Spinal cord (tissue), 10 donors: ENCODE measurements around the gene POC1B. TPM values are rescaled to one million over a fixed set of nuclear protein-coding genes. Genes with fewer than 3 reads are reported as not detected.

Source experiments
- DNase-seq, 6 donors: peaks; one replicate each; pipeline versions ENCODE4 v3.0.0 to v3.0.0-alpha.2; 2013 to 2015; ENCODE audit warnings: low spot score in 6 of 6, low read depth in 4 of 6
- H3K27ac ChIP-seq: one replicate; pipeline ENCODE4 v1.5.1; 2013; ENCODE audit warnings: low read depth, low read length, control low read depth
- H3K27me3 ChIP-seq: one replicate; pipeline ENCODE4 v1.6.1; 2013; ENCODE audit warnings: low read length; ENCODE audit not compliant: control insufficient read depth, insufficient read depth
- H3K36me3 ChIP-seq: one replicate; pipeline ENCODE4 v1.6.1; 2013; ENCODE audit warnings: low read length; ENCODE audit not compliant: control insufficient read depth, insufficient read depth
- H3K4me1 ChIP-seq: one replicate; pipeline ENCODE4 v1.6.1; 2013; ENCODE audit warnings: low read length; ENCODE audit not compliant: control insufficient read depth, insufficient read depth
- H3K4me3 ChIP-seq: one replicate; pipeline ENCODE4 v1.5.1; 2013; ENCODE audit warnings: low read depth, low read length, control low read depth
- H3K9me3 ChIP-seq: one replicate; pipeline ENCODE4 v1.6.1; 2013; ENCODE audit warnings: low read length; ENCODE audit not compliant: control insufficient read depth, insufficient read depth
- WGBS: methylation state at CpG from one replicate; pipeline ENCODE4 v1.1.5; 2013; ENCODE audit warnings: missing lambda C conversion rate; ENCODE audit not compliant: insufficient coverage; 5-methylcytosine and 5-hydroxymethylcytosine counted together
- polyA plus RNA-seq, 2 donors: library from polyadenylated mRNA; unstranded; fragments of 120-200 nt; gene quantifications; one replicate each; pipeline ENCODE4 v1.2.1, GENCODE V29; 2013; ENCODE audit not compliant: insufficient read length in 2 of 2
- total RNA-seq, 2 donors: library from RNA; depleted of rRNA in 1 of 2; stranded (reverse); fragments of 120-200 nt in 1 of 2; fragments of >200 nt in 1 of 2; gene quantifications; one replicate each; pipeline versions ENCODE4 v1.2.3 to v1.2.4, GENCODE V29; 2013 to 2014
- donor health status: healthy.

The POC1B gene
- total and polyA plus RNA-seq, 4 donors: 11.7 to 56.4 (median 21.5) TPM

- 84% methylated on average over 2 of the region's 2 CpGs for WGBS
- no peaks in the 10 kb centered on the region for H3K27me3 ChIP-seq
- H3K4me1 ChIP-seq: no peaks in the 10 kb centered on the region
- DNase-seq: no peak
- H3K27ac ChIP-seq: no peak overlapping the region
- no peaks in the 10 kb centered on the region for H3K9me3 ChIP-seq
- H3K4me3 ChIP-seq: no peak overlapping the region
- H3K36me3 ChIP-seq: peaks cover 11% of the 10 kb centered on the region
Measured at GRCh38 chr12:89486264-89486663, 39.6 kb downstream of the POC1B start.

GRCh38 chr12:89484470-89484869 is 41.4 kb downstream of the POC1B start:
- no peak overlapping the region for H3K27ac ChIP-seq
- no peaks in the 10 kb centered on the region for H3K4me1 ChIP-seq

DNA sequence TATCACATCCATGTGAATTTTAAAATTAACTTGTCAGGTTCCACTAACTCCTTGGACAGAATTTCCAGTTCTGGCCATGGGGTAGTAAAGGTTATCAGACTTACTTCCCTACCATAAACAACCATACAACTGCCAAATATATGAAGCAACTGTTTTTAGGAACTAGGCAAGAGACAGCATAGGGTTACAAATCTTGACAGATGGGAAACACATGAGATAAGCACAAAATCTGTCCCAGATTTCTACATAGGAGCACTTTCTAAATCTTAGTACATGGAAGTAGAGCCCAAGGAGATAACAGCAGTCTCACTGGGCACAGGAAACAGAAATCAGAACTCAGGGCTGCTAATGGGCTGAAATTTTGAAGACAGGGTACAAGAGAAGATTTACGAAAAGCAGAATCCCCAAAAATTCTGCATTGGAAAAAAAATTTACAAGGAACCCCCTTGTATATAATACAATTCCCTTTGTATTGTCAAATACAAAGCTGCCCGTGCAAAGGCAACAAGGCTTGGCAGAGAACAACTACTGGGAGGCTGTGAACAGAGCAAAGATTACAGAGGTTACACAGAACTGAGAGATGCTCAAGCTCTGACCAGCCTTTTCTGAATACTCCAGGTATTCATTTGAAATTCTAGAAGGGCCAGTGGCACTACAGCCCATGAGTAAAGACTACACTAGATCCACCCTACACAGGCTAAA is 44.5 kb downstream of the POC1B start:
- no peak overlapping the region for H3K4me3 ChIP-seq
- H3K27me3 ChIP-seq: no peaks in the 10 kb centered on the region
- DNase-seq: no peak
- 45% methylated on average over 1 of the region's 2 CpGs for WGBS
- no peak overlapping the region for H3K27ac ChIP-seq
- H3K4me1 ChIP-seq: no peaks in the 10 kb centered on the region
- H3K36me3 ChIP-seq: no peaks in the 10 kb centered on the region
- H3K9me3 ChIP-seq: no peaks in the 10 kb centered on the region

More at GRCh38 chr12:89484470-89484869, 41.4 kb downstream of the POC1B start:
- peaks cover 2% of the 10 kb centered on the region for H3K36me3 ChIP-seq
- H3K9me3 ChIP-seq: no peaks in the 10 kb centered on the region
- 69% methylated on average over 1 of the region's 1 CpG for WGBS
- DNase-seq: peak in 1 of 6 donors; percentile 13
- H3K4me3 ChIP-seq: no peak overlapping the region
- no peaks in the 10 kb centered on the region for H3K27me3 ChIP-seq

DNA sequence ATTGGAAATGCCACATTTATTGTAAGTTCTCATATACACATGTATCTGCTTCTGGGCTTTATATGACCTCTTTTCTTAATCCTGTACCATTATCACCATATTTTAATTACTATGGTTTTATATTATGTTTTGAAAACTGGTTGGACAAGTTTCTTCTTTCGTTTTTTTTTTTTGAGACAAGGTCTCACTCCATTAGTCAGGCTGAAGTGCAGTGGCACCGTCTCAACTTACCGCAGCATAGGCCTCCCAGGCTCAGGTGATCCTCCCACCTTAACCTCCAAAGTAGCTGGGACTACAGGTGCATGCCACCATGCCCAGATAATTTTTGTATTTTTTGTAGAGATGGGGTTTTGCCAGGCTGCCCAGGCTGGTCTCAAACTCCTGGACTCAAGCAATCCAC is 45.9 kb downstream of the POC1B start:
- no CpG with 5 or more reads among the region's 3 CpGs for WGBS
- DNase-seq: no peak
- H3K4me3 ChIP-seq: no peak overlapping the region
- no peak overlapping the region for H3K27ac ChIP-seq
- H3K27me3 ChIP-seq: no peaks in the 10 kb centered on the region
- no peaks in the 10 kb centered on the region for H3K9me3 ChIP-seq
- no peaks in the 10 kb centered on the region for H3K4me1 ChIP-seq
- H3K36me3 ChIP-seq: no peaks in the 10 kb centered on the region

DNA sequence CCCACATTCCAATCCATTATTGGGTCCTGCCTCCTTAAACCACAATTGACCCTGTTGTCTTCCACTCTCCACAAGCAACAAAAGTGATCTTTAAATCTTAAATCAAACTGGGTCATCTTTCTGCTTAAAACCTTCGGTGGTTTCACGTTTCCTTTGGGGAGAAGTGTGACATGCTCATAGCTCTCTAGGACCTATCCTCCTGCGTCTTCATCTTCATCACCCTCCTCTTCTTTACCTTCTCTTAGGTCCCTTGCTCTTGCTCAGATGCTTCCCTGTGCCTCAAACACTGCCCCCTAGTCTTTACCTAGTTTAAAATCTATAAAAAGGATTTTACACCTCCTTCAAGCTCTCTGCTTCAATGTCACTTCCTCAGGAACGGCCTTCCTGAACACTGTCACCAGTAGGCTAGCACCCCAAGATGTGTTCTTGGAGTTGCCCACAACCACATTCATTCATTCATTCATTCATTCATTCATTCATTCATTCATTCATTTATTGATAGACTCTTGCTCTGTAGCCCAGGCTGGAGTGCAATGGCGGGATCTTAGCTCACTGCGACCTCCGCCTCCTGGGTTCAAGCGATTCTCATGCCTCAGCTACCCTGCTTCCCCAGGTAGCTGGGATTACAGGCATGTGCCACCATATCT is 48.1 kb downstream of the POC1B start:
- 97% methylated on average over 7 of the region's 8 CpGs for WGBS
- H3K9me3 ChIP-seq: no peaks in the 10 kb centered on the region
- no peaks in the 10 kb centered on the region for H3K4me1 ChIP-seq
- no peak for DNase-seq
- no peaks in the 10 kb centered on the region for H3K27me3 ChIP-seq
- H3K36me3 ChIP-seq: no peaks in the 10 kb centered on the region
- no peak overlapping the region for H3K4me3 ChIP-seq
- no peak overlapping the region for H3K27ac ChIP-seq

GRCh38 chr12:89476904-89477595 is 48.8 kb downstream of the POC1B start:
- Histone ChIP-seq H3K4me3 (no peak overlapping the region), H3K36me3 (no peaks in the 10 kb centered on the region), H3K27ac (no peak overlapping the region), H3K27me3 (no peaks in the 10 kb centered on the region), H3K4me1 (no peaks in the 10 kb centered on the region), H3K9me3 (no peaks in the 10 kb centered on the region)
- no CpG with 5 or more reads among the region's 4 CpGs for WGBS
- DNase-seq: no peak

- Histone ChIP-seq H3K4me1 (no peaks in the 10 kb centered on the region), H3K27me3 (no peaks in the 10 kb centered on the region), H3K36me3 (no peaks in the 10 kb centered on the region), H3K9me3 (no peaks in the 10 kb centered on the region), H3K27ac (no peak overlapping the region), H3K4me3 (no peak overlapping the region)
- no peak for DNase-seq
- WGBS: 100% methylated on average over 2 of the region's 3 CpGs
Measured at GRCh38 chr12:89476232-89476631, 49.6 kb downstream of the POC1B start.

GRCh38 chr12:89475203-89475990 is 50.5 kb downstream of the POC1B start:
- DNase-seq: no peak
- no peaks in the 10 kb centered on the region for H3K4me1 ChIP-seq
- H3K27ac ChIP-seq: no peak overlapping the region
- H3K36me3 ChIP-seq: no peaks in the 10 kb centered on the region
- H3K27me3 ChIP-seq: no peaks in the 10 kb centered on the region
- no peaks in the 10 kb centered on the region for H3K9me3 ChIP-seq
- no CpG with 5 or more reads among the region's 6 CpGs for WGBS
- H3K4me3 ChIP-seq: no peak overlapping the region

- Histone ChIP-seq H3K4me3 (no peak overlapping the region), H3K36me3 (no peaks in the 10 kb centered on the region), H3K4me1 (no peaks in the 10 kb centered on the region), H3K9me3 (no peaks in the 10 kb centered on the region), H3K27me3 (no peaks in the 10 kb centered on the region), H3K27ac (no peak overlapping the region)
- DNase-seq: no peak
- WGBS: no CpG with 5 or more reads among the region's 1 CpG
Measured at GRCh38 chr12:89474615-89475014, 51.2 kb downstream of the POC1B start.
